Melanocyte of skin (primary cell): ENCODE measurements around the gene STX10. TPM values are rescaled to one million over a fixed set of nuclear protein-coding genes. Genes with fewer than 3 reads are reported as not detected.

Experiments used
- total RNA-seq, 2 donors: library from RNA; depleted of rRNA; stranded (reverse); fragments of >200 nt; gene quantifications; 2 replicates each; pipeline ENCODE4 v1.2.3, GENCODE V29; 2012

The STX10 gene, protein sequence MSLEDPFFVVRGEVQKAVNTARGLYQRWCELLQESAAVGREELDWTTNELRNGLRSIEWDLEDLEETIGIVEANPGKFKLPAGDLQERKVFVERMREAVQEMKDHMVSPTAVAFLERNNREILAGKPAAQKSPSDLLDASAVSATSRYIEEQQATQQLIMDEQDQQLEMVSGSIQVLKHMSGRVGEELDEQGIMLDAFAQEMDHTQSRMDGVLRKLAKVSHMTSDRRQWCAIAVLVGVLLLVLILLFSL
- total RNA-seq, result 10 to 100 TPM; 43.7 to 68.3 TPM

GRCh38 chr19:13150187-13150930 is at the start of gene STX10, which contains the start of gene IER2:
TSS of gene STX10 (minus strand) at chr19:13150375. CDS start at chr19:13150173, 202 bp downstream.
TSS of gene IER2 (plus strand) at chr19:13150411. CDS start at chr19:13153187, 2,776 bp downstream.

GRCh38 chr19:13117772-13118423 is 32.3 kb downstream of the STX10 start, which contains the start of gene NACC1:
TSS of gene NACC1 (plus strand) at chr19:13118264. CDS start at chr19:13135208, 16,944 bp downstream.

DNA sequence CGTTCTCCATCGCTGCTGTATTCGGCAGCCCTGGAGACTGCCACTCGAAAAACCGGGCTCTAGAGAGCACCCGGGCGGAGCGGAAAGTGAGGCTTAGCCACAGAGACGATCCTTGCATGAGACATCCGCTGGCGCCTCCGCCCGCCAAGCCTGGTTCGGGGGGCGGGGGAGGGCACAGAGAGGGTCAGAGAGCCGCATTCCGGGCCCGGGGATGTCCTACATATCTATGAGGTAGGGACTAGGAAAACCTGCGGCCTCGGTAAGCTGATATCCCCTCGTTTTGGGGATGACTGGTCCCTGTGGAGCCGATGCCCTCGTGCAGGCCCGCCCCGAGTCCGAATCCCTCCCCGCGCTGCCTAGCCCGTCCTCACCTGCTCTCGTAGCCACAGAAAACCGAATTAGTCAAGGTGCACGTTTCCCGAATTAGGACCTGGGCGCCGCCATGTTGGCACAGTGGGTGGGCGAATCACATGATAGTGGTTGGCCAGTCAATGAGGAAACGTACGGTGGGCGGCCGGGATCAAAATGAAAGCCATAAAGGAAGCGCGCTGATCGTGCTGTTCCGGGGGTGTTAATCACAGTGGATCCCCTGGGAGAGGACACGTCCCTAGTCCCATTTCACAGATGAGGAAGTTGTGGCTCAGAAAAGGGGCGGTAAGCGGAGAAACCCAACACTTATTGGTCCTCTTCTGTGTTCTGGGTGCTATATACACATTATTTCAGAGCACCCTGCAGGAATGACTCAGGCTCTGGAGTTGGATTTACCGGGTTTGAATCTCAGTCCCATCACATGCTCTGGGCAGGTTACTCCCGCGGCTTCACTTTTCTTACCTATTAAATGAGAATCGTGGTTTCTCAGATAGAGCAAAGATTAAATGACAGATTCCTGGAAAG is 33.6 kb downstream of the STX10 start, which contains the start of gene TRMT1:
TSS of gene TRMT1 (minus strand) at position 459 of the 894 bp plus-strand sequence. CDS start at position 118, 341 bp downstream.

GRCh38 chr19:13102666-13103580 is 47.3 kb downstream of the STX10 start, which contains the start of gene LYL1:
TSS of gene LYL1 (minus strand) at chr19:13102858. CDS start at chr19:13101171, 1,687 bp downstream.

Other genes starting within 250 kb of the STX10 start
- gene SYCE2, start 231.1 kb downstream of the STX10 start, total RNA-seq, result under 1 TPM in 1 of 2 donors, not detected in 1; 0.69 TPM
- 100 to 1,000 TPM in 1 of 2 donors, 10 to 100 TPM in 1; 77.4 to 131 TPM for gene FARSA, start 216.7 kb downstream of the STX10 start, total RNA-seq
- gene CALR, start 211.8 kb downstream of the STX10 start, total RNA-seq, result 1,000 to 10,000 TPM; 1,570 to 2,282 TPM
- 100 to 1,000 TPM; 146 to 147 TPM for gene RAD23A, start 204.5 kb downstream of the STX10 start, total RNA-seq
- 10 to 100 TPM; 20.3 to 21.3 TPM for gene GADD45GIP1, start 193.2 kb downstream of the STX10 start, total RNA-seq
- not detected for gene DAND5, start 180.8 kb downstream of the STX10 start, total RNA-seq
- gene NFIX, start 154.9 kb downstream of the STX10 start, total RNA-seq, result 10 to 100 TPM; 19.6 to 27.2 TPM
- gene LYL1, start 47.5 kb downstream of the STX10 start, total RNA-seq, result 1 to 10 TPM; 4.8 to 7.0 TPM
- gene TRMT1, start 33.6 kb downstream of the STX10 start, total RNA-seq, result 10 to 100 TPM; 21.7 to 35.0 TPM
- gene NACC1, start 32.1 kb downstream of the STX10 start, total RNA-seq, result 10 to 100 TPM; 51.6 to 76.9 TPM
- 10 to 100 TPM in 1 of 2 donors, 1 to 10 TPM in 1; 6.5 to 17.6 TPM for gene IER2, start within 50 bp of the STX10 start, total RNA-seq